OCI-LY7 (cell line): ENCODE measurements around the gene KANSL3. TPM values are rescaled to one million over a fixed set of nuclear protein-coding genes. Genes with fewer than 3 reads are reported as not detected.

ENCODE experiments used
- BruUV-seq: library from RNA; stranded (reverse); fragments of 400-500 nt; replicated peaks from 2 replicates; lab custom pipeline; 2021; lab: Mats Ljungman, UMichigan
- CTCF ChIA-PET: fragments of 300-600 bp; sonication (Branson Sonifier 250); formaldehyde crosslinking; loops from one replicate; lab custom pipeline; 2022; ENCODE audit warnings: antibody characterized with exemption; ENCODE audit not compliant: unreplicated experiment; lab: Charles Lee
- POLR2A ChIA-PET: fragments of 300-600 bp; sonication (Branson Sonifier 250); formaldehyde crosslinking; loops from one replicate; lab custom pipeline; 2022; ENCODE audit warnings: antibody characterized with exemption; lab: Charles Lee
- DNase-seq: peaks from one replicate; pipeline ENCODE4 v3.0.0-alpha.2; 2015; ENCODE audit warnings: low spot score
- H2AFZ ChIP-seq: fragments of 200-600 bp; sonication (generic), shearing (Covaris generic); 2 replicates; pipeline ENCODE4 v1.6.1; 2014; ENCODE audit warnings: mild to moderate bottlenecking, antibody characterized with exemption, low read length, moderate library complexity
- H3K27ac ChIP-seq: fragments of 200-600 bp; sonication (generic); 2 replicates; pipeline ENCODE4 v1.5.1; 2014; ENCODE audit warnings: mixed run types, low read depth, mild to moderate bottlenecking, moderate library complexity, low read length, inconsistent platforms; ENCODE audit not compliant: poor library complexity, severe bottlenecking
- H3K36me3 ChIP-seq: fragments of 200-600 bp; sonication (generic); 2 replicates; pipeline ENCODE4 v1.6.1; 2014; ENCODE audit warnings: mild to moderate bottlenecking, antibody characterized with exemption, low read length, moderate library complexity, mixed read lengths; ENCODE audit not compliant: insufficient read depth
- H3K4me1 ChIP-seq: fragments of 200-600 bp; sonication (generic); 2 replicates; pipeline ENCODE4 v1.5.1; 2014; ENCODE audit warnings: mild to moderate bottlenecking, low read length; ENCODE audit not compliant: insufficient read depth, poor library complexity, severe bottlenecking
- H3K4me2 ChIP-seq: fragments of 200-600 bp; sonication (generic); 2 replicates; pipeline ENCODE4 v1.6.1; 2014; ENCODE audit warnings: mild to moderate bottlenecking, low read length
- H3K4me3 ChIP-seq: fragments of 200-600 bp; sonication (generic); 2 replicates; pipeline ENCODE4 v1.5.1; 2014; ENCODE audit warnings: mild to moderate bottlenecking, low read depth, low read length; ENCODE audit not compliant: poor library complexity, severe bottlenecking
- H3K79me2 ChIP-seq: fragments of 200-600 bp; sonication (generic); 2 replicates; pipeline ENCODE4 v1.6.1; 2016; ENCODE audit warnings: low read depth, mild to moderate bottlenecking, low read length, moderate library complexity, mixed read lengths; ENCODE audit not compliant: insufficient read depth
- H3K9me2 ChIP-seq: fragments of 200-600 bp; sonication (generic); 2 replicates; pipeline ENCODE4 v1.6.1; 2016; ENCODE audit warnings: mild to moderate bottlenecking, low read length, mixed read lengths; ENCODE audit not compliant: insufficient read depth
- H3K9me3 ChIP-seq: fragments of 200-600 bp; sonication (generic); 2 replicates; pipeline ENCODE4 v1.6.1; 2014; ENCODE audit warnings: mild to moderate bottlenecking, mixed run types, low read length, mixed read lengths
- H4K20me1 ChIP-seq: fragments of 200-600 bp; sonication (generic); 2 replicates; pipeline ENCODE4 v1.6.1; 2014; ENCODE audit warnings: mild to moderate bottlenecking, antibody characterized with exemption, low read length, moderate library complexity, mixed read lengths; ENCODE audit not compliant: insufficient read depth
- CTCF ChIP-seq: fragments of 200-600 bp; sonication (generic); conservative IDR thresholded peaks from 2 replicates; pipeline ENCODE4 v1.5.1; 2014; ENCODE audit warnings: mild to moderate bottlenecking, antibody characterized with exemption, low read length, moderate library complexity, mixed read lengths
- EZH2phosphoT487 ChIP-seq: fragments of 200-600 bp; sonication (generic); IDR thresholded peaks from 2 replicates; pipeline ENCODE4 v1.6.1; 2018; ENCODE audit warnings: low read depth, borderline replicate concordance, mild to moderate bottlenecking, mixed run types, antibody characterized with exemption, low read length, moderate library complexity, mixed read lengths
- intact Hi-C: fragments of 100-400 bp; cut with micrococcal nuclease; formaldehyde crosslinking; loops from one replicate; pipeline ENCODE4 v1.10.0; 2022; ENCODE audit not compliant: unreplicated experiment
- total RNA-seq, 2 experiments: library from RNA; depleted of rRNA in 1 of 2; stranded (reverse); fragments of >200 nt in 1 of 2; shearing (Covaris generic) in 1 of 2; gene quantifications; 2 replicates each; pipeline ENCODE4 v1.2.3, GENCODE V29; 2014 to 2022

The KANSL3 gene
- total RNA-seq, 2 experiments from 2014 or later = 46.4 to 51.6 TPM

GRCh38 chr2:96625571-96626552 is 12.2 kb downstream of the KANSL3 start:
- Histone ChIP-seq H3K27ac (no peak overlapping the region), H3K79me2 (no peaks in the 10 kb centered on the region), H3K4me1 (no peaks in the 10 kb centered on the region), H3K9me2 (no peaks in the 10 kb centered on the region), H3K9me3 (no peaks in the 10 kb centered on the region), H3K4me2 (no peak overlapping the region), H4K20me1 (no peaks in the 10 kb centered on the region), H2AFZ (no peak overlapping the region), H3K36me3 (peaks cover 69% of the 10 kb centered on the region), H3K4me3 (no peak overlapping the region)
- ChIA-PET POLR2A (no interaction called here), CTCF (no interaction called here)
- TF ChIP-seq EZH2phosphoT487 = no peak
- TF ChIP-seq CTCF = no peak
- BruUV-seq = no TSS peak
- DNase-seq = no peak
- intact Hi-C loops = no loop called here

- TF ChIP-seq CTCF (no peak), EZH2phosphoT487 (no peak)
- no peak overlapping the region for H3K4me3 ChIP-seq
- ChIA-PET CTCF (no interaction called here), POLR2A (no interaction called here)
- H3K4me2 ChIP-seq = no peak overlapping the region
- H3K9me3 ChIP-seq = no peaks in the 10 kb centered on the region
- no peaks in the 10 kb centered on the region for H3K79me2 ChIP-seq
- no peaks in the 10 kb centered on the region for H3K9me2 ChIP-seq
- no peak for DNase-seq
- H3K36me3 ChIP-seq = peaks cover 64% of the 10 kb centered on the region
- no peaks in the 10 kb centered on the region for H4K20me1 ChIP-seq
- no peak overlapping the region for H2AFZ ChIP-seq
- BruUV-seq = no TSS peak
- H3K4me1 ChIP-seq = no peaks in the 10 kb centered on the region
- intact Hi-C loops = no loop called here
- no peak overlapping the region for H3K27ac ChIP-seq
Measured at GRCh38 chr2:96623116-96623515, 15.0 kb downstream of the KANSL3 start.

- no peak overlapping the region for H3K4me2 ChIP-seq
- no TSS peak for BruUV-seq
- POLR2A ChIA-PET = no interaction called here
- H3K79me2 ChIP-seq = no peaks in the 10 kb centered on the region
- CTCF ChIA-PET = no interaction called here
- DNase-seq = no peak
- intact Hi-C loops = no loop called here
- H2AFZ ChIP-seq = no peak overlapping the region
- TF ChIP-seq EZH2phosphoT487 = no peak
- no peak for TF ChIP-seq CTCF
- no peaks in the 10 kb centered on the region for H3K9me3 ChIP-seq
- peaks cover 59% of the 10 kb centered on the region for H3K36me3 ChIP-seq
- no peaks in the 10 kb centered on the region for H3K9me2 ChIP-seq
- H3K27ac ChIP-seq = no peak overlapping the region
- H4K20me1 ChIP-seq = no peaks in the 10 kb centered on the region
- no peaks in the 10 kb centered on the region for H3K4me1 ChIP-seq
- no peak overlapping the region for H3K4me3 ChIP-seq
Measured at GRCh38 chr2:96622544-96622943, 15.6 kb downstream of the KANSL3 start.
